Retina (tissue), 1 donor: ENCODE data around the gene CTSK.

ENCODE experiments used
- DNase-seq: peaks from one replicate; pipeline ENCODE4 v3.0.0-alpha.2; 2016

The CTSK gene

GRCh38 chr1:150753416-150753815 lies 54.6 kb downstream of the CTSK start:
- DNase-seq = no peak

GRCh38 chr1:150751443-150751842 lies 56.6 kb downstream of the CTSK start:
- DNase-seq = no peak

- no peak for DNase-seq
Measured at GRCh38 chr1:150749720-150750311, 58.2 kb downstream of the CTSK start.

GRCh38 chr1:150748878-150749719 lies 59.0 kb downstream of the CTSK start:
- DNase-seq = no peak
